HepG2 (cell line): ENCODE measurements around the gene SLC12A9. TPM values are rescaled to one million over a fixed set of nuclear protein-coding genes. Genes with fewer than 3 reads are reported as not detected.

ENCODE experiments used
- CBX5 ChIP-seq: sonication (generic); formaldehyde crosslinking; IDR thresholded peaks from 2 replicates; pipeline ENCODE4 v1.4.0; 2020; ENCODE audit warnings: missing genetic modification reagents, borderline replicate concordance
- CCDC6 ChIP-seq: sonication (generic); formaldehyde crosslinking; IDR thresholded peaks from 2 replicates; pipeline ENCODE4 v1.8.1; 2022; ENCODE audit warnings: mild to moderate bottlenecking, missing genetic modification reagents, moderate library complexity
- GFI1 ChIP-seq: sonication (generic); formaldehyde crosslinking; IDR thresholded peaks from 2 replicates; pipeline ENCODE4 v1.5.0; 2020; ENCODE audit warnings: missing genetic modification reagents, mild to moderate bottlenecking, borderline replicate concordance
- JDP2 ChIP-seq: sonication (generic); formaldehyde crosslinking; IDR thresholded peaks from 2 replicates; pipeline ENCODE4 v1.8.1; 2022; ENCODE audit warnings: missing genetic modification reagents, borderline replicate concordance
- KLF13 ChIP-seq: sonication (generic); formaldehyde crosslinking; IDR thresholded peaks from 2 replicates; pipeline ENCODE4 v1.4.0; 2020; ENCODE audit warnings: mild to moderate bottlenecking, missing genetic modification reagents
- MXD3 ChIP-seq: IDR thresholded peaks from 2 replicates; pipeline ENCODE4 v1.6.1; 2016; ENCODE audit warnings: mild to moderate bottlenecking, missing biosample characterization, missing genetic modification reagents
- NFIC ChIP-seq: IDR thresholded peaks from 2 replicates; pipeline ENCODE4 v1.6.1; 2012; ENCODE audit warnings: mild to moderate bottlenecking, low read length, inconsistent platforms
- TBX3 ChIP-seq: fragments of 450-650 bp; IDR thresholded peaks from 2 replicates; pipeline ENCODE4 v1.6.1; 2017; ENCODE audit warnings: antibody characterized with exemption, mild to moderate bottlenecking, inconsistent platforms, borderline replicate concordance
- TRIM24 ChIP-seq: sonication (generic); formaldehyde crosslinking; IDR thresholded peaks from 2 replicates; pipeline ENCODE4 v1.8.0; 2022; ENCODE audit warnings: mild to moderate bottlenecking, missing genetic modification reagents
- ZFAT ChIP-seq: sonication (generic); formaldehyde crosslinking; conservative IDR thresholded peaks from 2 replicates; pipeline ENCODE4 v1.8.1; 2023; ENCODE audit warnings: missing genetic modification reagents, inconsistent platforms
- ZKSCAN1 ChIP-seq: fragments of 150-350 bp; IDR thresholded peaks from 2 replicates; pipeline ENCODE4 v1.6.1; 2014; ENCODE audit warnings: low read length
- ZNF350 ChIP-seq: sonication (generic); formaldehyde crosslinking; IDR thresholded peaks from 2 replicates; pipeline ENCODE4 v1.4.0; 2020; ENCODE audit warnings: mild to moderate bottlenecking, low read depth, missing genetic modification reagents, borderline replicate concordance
- ZNF777 ChIP-seq: sonication (generic); formaldehyde crosslinking; IDR thresholded peaks from 2 replicates; pipeline ENCODE4 v1.4.0; 2020; ENCODE audit warnings: missing genetic modification reagents
- polyA plus RNA-seq, 8 experiments: library from polyadenylated mRNA; depleted of rRNA in 3 of 8; stranded (reverse) in 7 of 8; unstranded in 1 of 8; fragments of >200 nt; fragmentation: Illumina TruSeq in 4 of 8; extraction: Trizol in 4 of 8; gene quantifications; 2 replicates each; pipeline versions ENCODE4 v1.2.1 to v1.2.3, GENCODE V29; 2011 to 2016; ENCODE audit warnings: low read depth in 4 of 8, missing spikeins in 1 of 8, mixed read lengths in 1 of 8; ENCODE audit not compliant: insufficient read depth in 1 of 8
- total RNA-seq, 5 experiments: library from RNA; depleted of rRNA; stranded (reverse); fragments of >200 nt; fragmentation: Illumina TruSeq; extraction: Trizol; gene quantifications; 2 replicates each; pipeline ENCODE4 v1.2.3, GENCODE V29; 2016; ENCODE audit warnings: low read depth in 1 of 5
- TF ChIP-seq, protein P1 (sequence below): IDR thresholded peaks from 2 replicates; pipeline ENCODE4 v1.4.0; 2020; ENCODE audit warnings: mild to moderate bottlenecking, missing genetic modification reagents
- TF ChIP-seq, protein P2 (sequence below): sonication (generic); formaldehyde crosslinking; IDR thresholded peaks from 2 replicates; pipeline ENCODE4 v1.5.0; 2020; ENCODE audit warnings: missing genetic modification reagents, mild to moderate bottlenecking, borderline replicate concordance
- TF ChIP-seq, protein P3 (sequence below): sonication (generic); formaldehyde crosslinking; conservative IDR thresholded peaks from 2 replicates; pipeline ENCODE4 v1.4.0; 2020; ENCODE audit warnings: mild to moderate bottlenecking, missing genetic modification reagents, moderate library complexity

SLC12A9 gene
- total and polyA plus RNA-seq, 2 of the 13 experiments (the other 11 are each of a cell fraction or from before 2014, with no cell fraction given): 8.7 to 16.6 TPM

DNA sequence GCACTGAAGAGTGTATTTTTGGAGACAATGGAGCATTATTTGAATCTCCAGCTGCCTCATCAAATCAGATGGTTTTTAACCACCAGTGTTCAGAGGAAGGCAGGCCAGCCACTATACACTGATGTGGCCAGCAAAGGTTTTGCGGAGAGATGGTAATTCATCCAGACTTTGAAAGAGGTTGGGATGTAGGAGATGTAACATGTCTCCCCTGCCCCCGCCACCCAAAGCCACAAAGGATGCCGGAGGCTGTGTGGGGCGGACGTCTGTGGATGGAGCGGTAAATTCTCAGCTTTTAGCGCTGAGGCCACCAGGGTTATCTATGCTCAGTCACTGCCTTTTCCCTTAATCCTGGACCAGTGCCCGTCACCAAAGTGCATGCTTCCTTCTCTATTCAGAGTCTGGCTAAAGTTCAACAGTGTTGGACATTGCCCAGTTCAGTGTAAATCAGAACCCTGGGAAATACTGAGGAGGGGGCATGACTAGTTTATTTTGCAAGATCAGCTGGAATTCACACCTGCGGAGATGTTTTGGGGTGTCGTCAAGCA is 11.0 kb downstream of the SLC12A9 start (continued):
- TF ChIP-seq, protein P1, sequence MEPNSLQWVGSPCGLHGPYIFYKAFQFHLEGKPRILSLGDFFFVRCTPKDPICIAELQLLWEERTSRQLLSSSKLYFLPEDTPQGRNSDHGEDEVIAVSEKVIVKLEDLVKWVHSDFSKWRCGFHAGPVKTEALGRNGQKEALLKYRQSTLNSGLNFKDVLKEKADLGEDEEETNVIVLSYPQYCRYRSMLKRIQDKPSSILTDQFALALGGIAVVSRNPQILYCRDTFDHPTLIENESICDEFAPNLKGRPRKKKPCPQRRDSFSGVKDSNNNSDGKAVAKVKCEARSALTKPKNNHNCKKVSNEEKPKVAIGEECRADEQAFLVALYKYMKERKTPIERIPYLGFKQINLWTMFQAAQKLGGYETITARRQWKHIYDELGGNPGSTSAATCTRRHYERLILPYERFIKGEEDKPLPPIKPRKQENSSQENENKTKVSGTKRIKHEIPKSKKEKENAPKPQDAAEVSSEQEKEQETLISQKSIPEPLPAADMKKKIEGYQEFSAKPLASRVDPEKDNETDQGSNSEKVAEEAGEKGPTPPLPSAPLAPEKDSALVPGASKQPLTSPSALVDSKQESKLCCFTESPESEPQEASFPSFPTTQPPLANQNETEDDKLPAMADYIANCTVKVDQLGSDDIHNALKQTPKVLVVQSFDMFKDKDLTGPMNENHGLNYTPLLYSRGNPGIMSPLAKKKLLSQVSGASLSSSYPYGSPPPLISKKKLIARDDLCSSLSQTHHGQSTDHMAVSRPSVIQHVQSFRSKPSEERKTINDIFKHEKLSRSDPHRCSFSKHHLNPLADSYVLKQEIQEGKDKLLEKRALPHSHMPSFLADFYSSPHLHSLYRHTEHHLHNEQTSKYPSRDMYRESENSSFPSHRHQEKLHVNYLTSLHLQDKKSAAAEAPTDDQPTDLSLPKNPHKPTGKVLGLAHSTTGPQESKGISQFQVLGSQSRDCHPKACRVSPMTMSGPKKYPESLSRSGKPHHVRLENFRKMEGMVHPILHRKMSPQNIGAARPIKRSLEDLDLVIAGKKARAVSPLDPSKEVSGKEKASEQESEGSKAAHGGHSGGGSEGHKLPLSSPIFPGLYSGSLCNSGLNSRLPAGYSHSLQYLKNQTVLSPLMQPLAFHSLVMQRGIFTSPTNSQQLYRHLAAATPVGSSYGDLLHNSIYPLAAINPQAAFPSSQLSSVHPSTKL (CRISPR knock-in tag): no peak
- TF ChIP-seq CCDC6 (CRISPR knock-in tag) (no peak), ZNF777 (CRISPR knock-in tag) (no peak), CBX5 (no peak), ZKSCAN1 (no peak), ZNF350 (CRISPR knock-in tag) (no peak), ZFAT (CRISPR knock-in tag) (no peak), TRIM24 (CRISPR knock-in tag) (no peak), MXD3 (CRISPR knock-in tag) (no peak), GFI1 (CRISPR knock-in tag) (peak; percentile 93), KLF13 (CRISPR knock-in tag) (no peak), TBX3 (no peak), JDP2 (no peak), NFIC (no peak)
- TF ChIP-seq, protein P2, sequence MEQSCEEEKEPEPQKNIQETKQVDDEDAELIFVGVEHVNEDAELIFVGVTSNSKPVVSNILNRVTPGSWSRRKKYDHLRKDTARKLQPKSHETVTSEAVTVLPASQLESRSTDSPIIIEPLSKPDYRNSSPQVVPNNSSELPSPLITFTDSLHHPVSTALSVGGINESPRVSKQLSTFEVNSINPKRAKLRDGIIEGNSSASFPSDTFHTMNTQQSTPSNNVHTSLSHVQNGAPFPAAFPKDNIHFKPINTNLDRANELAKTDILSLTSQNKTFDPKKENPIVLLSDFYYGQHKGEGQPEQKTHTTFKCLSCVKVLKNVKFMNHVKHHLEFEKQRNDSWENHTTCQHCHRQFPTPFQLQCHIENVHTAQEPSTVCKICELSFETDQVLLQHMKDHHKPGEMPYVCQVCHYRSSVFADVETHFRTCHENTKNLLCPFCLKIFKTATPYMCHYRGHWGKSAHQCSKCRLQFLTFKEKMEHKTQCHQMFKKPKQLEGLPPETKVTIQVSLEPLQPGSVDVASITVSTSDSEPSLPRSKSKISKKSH (CRISPR knock-in tag): no peak
- TF ChIP-seq, protein P3, sequence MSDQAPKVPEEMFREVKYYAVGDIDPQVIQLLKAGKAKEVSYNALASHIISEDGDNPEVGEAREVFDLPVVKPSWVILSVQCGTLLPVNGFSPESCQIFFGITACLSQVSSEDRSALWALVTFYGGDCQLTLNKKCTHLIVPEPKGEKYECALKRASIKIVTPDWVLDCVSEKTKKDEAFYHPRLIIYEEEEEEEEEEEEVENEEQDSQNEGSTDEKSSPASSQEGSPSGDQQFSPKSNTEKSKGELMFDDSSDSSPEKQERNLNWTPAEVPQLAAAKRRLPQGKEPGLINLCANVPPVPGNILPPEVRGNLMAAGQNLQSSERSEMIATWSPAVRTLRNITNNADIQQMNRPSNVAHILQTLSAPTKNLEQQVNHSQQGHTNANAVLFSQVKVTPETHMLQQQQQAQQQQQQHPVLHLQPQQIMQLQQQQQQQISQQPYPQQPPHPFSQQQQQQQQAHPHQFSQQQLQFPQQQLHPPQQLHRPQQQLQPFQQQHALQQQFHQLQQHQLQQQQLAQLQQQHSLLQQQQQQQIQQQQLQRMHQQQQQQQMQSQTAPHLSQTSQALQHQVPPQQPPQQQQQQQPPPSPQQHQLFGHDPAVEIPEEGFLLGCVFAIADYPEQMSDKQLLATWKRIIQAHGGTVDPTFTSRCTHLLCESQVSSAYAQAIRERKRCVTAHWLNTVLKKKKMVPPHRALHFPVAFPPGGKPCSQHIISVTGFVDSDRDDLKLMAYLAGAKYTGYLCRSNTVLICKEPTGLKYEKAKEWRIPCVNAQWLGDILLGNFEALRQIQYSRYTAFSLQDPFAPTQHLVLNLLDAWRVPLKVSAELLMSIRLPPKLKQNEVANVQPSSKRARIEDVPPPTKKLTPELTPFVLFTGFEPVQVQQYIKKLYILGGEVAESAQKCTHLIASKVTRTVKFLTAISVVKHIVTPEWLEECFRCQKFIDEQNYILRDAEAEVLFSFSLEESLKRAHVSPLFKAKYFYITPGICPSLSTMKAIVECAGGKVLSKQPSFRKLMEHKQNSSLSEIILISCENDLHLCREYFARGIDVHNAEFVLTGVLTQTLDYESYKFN (CRISPR knock-in tag): peak; percentile 77
- TF ChIP-seq, all 625 proteins: peak for 23
